Peyer's patch (tissue), 4 donors: ENCODE measurements around the gene ARHGAP30. TPM values are rescaled to one million over a fixed set of nuclear protein-coding genes. Genes with fewer than 3 reads are reported as not detected.

Source experiments
- DNase-seq, 3 donors: peaks; one replicate each; pipeline ENCODE4 v3.0.0-alpha.2; 2017 to 2019
- H3K27ac ChIP-seq, 4 donors: fragments of 200-600 bp; sonication (generic); one replicate each; pipeline ENCODE4 v1.5.1; 2016 to 2019
- H3K27me3 ChIP-seq, 2 donors: fragments of 200-600 bp; sonication (generic); one replicate each; pipeline ENCODE4 v1.5.1; 2019
- H3K36me3 ChIP-seq, 3 donors: fragments of 200-600 bp; sonication (generic); one replicate each; pipeline ENCODE4 v1.5.1; 2016 to 2019
- H3K4me1 ChIP-seq, 4 donors: fragments of 200-600 bp; sonication (generic); one replicate each; pipeline ENCODE4 v1.5.1; 2016 to 2019
- H3K4me3 ChIP-seq, 4 donors: fragments of 200-600 bp; sonication (generic); 1 replicate in 3 of 4; 2 replicates in 1 of 4; pipeline ENCODE4 v1.5.1; 2016 to 2019; ENCODE audit warnings: mild to moderate bottlenecking in 1 of 4
- H3K9me3 ChIP-seq, 4 donors: fragments of 200-600 bp; sonication (generic); one replicate each; pipeline ENCODE4 v1.5.1; 2016 to 2019; ENCODE audit warnings: mild to moderate bottlenecking in 1 of 4
- CTCF ChIP-seq, 6 experiments: fragments of 450-650 bp in 4 of 6; fragments of 200-600 bp in 2 of 6; sonication (generic) in 1 of 6; IDR thresholded peaks; one replicate each; pipeline ENCODE4 v1.5.1; 2017 to 2019; ENCODE audit warnings: antibody characterized with exemption in 6 of 6, mild to moderate bottlenecking in 3 of 6, moderate library complexity in 1 of 6
- POLR2A ChIP-seq, 2 donors: fragments of 450-650 bp; IDR thresholded peaks; one replicate each; pipeline ENCODE4 v1.5.1; 2017; ENCODE audit warnings: antibody characterized with exemption in 2 of 2, mild to moderate bottlenecking in 2 of 2, moderate library complexity in 2 of 2
- total RNA-seq, 4 donors: library from RNA; depleted of rRNA; stranded (reverse); fragments of >200 nt; gene quantifications; one replicate each; pipeline ENCODE4 v1.1.0, GENCODE V29; 2016

ARHGAP30 gene
- total RNA-seq, 4 donors from 2014 or later = 5.1 to 31.4 (median 6.7) TPM

GRCh38 chr1:161080441-161081405, 11.0 kb upstream of the ARHGAP30 start:
- TF ChIP-seq CTCF (IDR thresholded peaks at IDR 0.05) (no peak), POLR2A (IDR thresholded peaks at IDR 0.05) (no peak)
- no peaks in the 10 kb centered on the region for H3K9me3 ChIP-seq
- H3K4me3 ChIP-seq = no peak overlapping the region
- no peak for DNase-seq
- no peak overlapping the region for H3K27ac ChIP-seq
- H3K36me3 ChIP-seq = no peaks in the 10 kb centered on the region
- H3K27me3 ChIP-seq = no peaks in the 10 kb centered on the region
- H3K4me1 ChIP-seq = peaks cover 0 to 6% (median 0%) of the 10 kb centered on the region in 4 donors

GRCh38 chr1:161079436-161080110, 9.9 kb upstream of the ARHGAP30 start:
- no peak for DNase-seq
- Histone ChIP-seq H3K4me1 (peaks cover 0 to 6% (median 0%) of the 10 kb centered on the region in 4 donors), H3K27me3 (no peaks in the 10 kb centered on the region), H3K9me3 (no peaks in the 10 kb centered on the region), H3K36me3 (no peaks in the 10 kb centered on the region), H3K4me3 (no peak overlapping the region), H3K27ac (no peak overlapping the region)
- TF ChIP-seq POLR2A (IDR thresholded peaks at IDR 0.05) (no peak), CTCF (IDR thresholded peaks at IDR 0.05) (no peak)

GRCh38 chr1:161077426-161077825, 7.7 kb upstream of the ARHGAP30 start:
- no peaks in the 10 kb centered on the region for H3K4me1 ChIP-seq
- TF ChIP-seq POLR2A (IDR thresholded peaks at IDR 0.05) (no peak), CTCF (IDR thresholded peaks at IDR 0.05) (no peak)
- no peaks in the 10 kb centered on the region for H3K27me3 ChIP-seq
- no peak for DNase-seq
- no peaks in the 10 kb centered on the region for H3K36me3 ChIP-seq
- no peak overlapping the region for H3K27ac ChIP-seq
- H3K9me3 ChIP-seq = no peaks in the 10 kb centered on the region
- H3K4me3 ChIP-seq = no peak overlapping the region

- no peak overlapping the region for H3K27ac ChIP-seq
- H3K4me1 ChIP-seq = no peaks in the 10 kb centered on the region
- H3K27me3 ChIP-seq = no peaks in the 10 kb centered on the region
- no peaks in the 10 kb centered on the region for H3K9me3 ChIP-seq
- TF ChIP-seq POLR2A (IDR thresholded peaks at IDR 0.05) (no peak), CTCF (IDR thresholded peaks at IDR 0.05) (no peak)
- no peak for DNase-seq
- H3K4me3 ChIP-seq = no peak overlapping the region
- no peaks in the 10 kb centered on the region for H3K36me3 ChIP-seq
These were observed 6.7 kb upstream of the ARHGAP30 start for GRCh38 chr1:161076410-161076809.

- no peak for TF ChIP-seq CTCF (IDR thresholded peaks at IDR 0.05)
- no peak for TF ChIP-seq POLR2A (IDR thresholded peaks at IDR 0.05)
- DNase-seq = no peak
- no peak overlapping the region for H3K27ac ChIP-seq
- no peaks in the 10 kb centered on the region for H3K36me3 ChIP-seq
- no peaks in the 10 kb centered on the region for H3K9me3 ChIP-seq
- no peak overlapping the region for H3K4me3 ChIP-seq
- no peaks in the 10 kb centered on the region for H3K27me3 ChIP-seq
- H3K4me1 ChIP-seq = peaks cover 0 to 5% (median 0%) of the 10 kb centered on the region in 4 donors
These were observed 5.1 kb upstream of the ARHGAP30 start for GRCh38 chr1:161074676-161075368.
